ENCODE results near the gene FNTB.

The FNTB gene

DNA sequence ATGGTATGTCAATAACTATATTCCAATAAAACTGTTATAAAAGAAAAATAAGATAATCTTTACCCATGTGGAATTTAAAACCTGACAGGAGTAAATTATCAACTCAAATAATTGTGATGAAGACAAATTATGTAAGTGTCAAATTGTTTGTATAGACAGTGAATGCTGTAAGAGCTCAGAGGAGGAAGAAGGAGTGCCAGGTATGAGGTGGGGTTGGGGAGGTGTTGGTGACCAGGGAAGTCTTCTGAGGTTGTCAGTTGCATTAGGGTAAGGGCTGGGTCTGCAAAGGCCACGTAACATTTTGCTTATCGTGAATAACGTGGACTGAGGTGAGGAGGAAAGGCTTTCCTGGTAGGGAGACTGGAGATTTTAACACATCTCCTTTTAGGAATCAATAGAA lies 118.1 kb downstream of the FNTB start:
- no peak for DNase-seq
- Histone ChIP-seq H3K4me3 (ENCODE audit: low read depth, low read length) (no peak overlapping the region), H3K27me3 (ENCODE audit: insufficient read depth, low read depth, severe bottlenecking) (no peaks in the 10 kb centered on the region), H3K9me3 (ENCODE audit: severe bottlenecking) (no peaks in the 10 kb centered on the region), H3K27ac (no peak overlapping the region), H3K36me3 (peaks cover 13% of the 10 kb centered on the region)
- TF ChIP-seq, protein P1, sequence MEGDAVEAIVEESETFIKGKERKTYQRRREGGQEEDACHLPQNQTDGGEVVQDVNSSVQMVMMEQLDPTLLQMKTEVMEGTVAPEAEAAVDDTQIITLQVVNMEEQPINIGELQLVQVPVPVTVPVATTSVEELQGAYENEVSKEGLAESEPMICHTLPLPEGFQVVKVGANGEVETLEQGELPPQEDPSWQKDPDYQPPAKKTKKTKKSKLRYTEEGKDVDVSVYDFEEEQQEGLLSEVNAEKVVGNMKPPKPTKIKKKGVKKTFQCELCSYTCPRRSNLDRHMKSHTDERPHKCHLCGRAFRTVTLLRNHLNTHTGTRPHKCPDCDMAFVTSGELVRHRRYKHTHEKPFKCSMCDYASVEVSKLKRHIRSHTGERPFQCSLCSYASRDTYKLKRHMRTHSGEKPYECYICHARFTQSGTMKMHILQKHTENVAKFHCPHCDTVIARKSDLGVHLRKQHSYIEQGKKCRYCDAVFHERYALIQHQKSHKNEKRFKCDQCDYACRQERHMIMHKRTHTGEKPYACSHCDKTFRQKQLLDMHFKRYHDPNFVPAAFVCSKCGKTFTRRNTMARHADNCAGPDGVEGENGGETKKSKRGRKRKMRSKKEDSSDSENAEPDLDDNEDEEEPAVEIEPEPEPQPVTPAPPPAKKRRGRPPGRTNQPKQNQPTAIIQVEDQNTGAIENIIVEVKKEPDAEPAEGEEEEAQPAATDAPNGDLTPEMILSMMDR (IDR thresholded peaks at IDR 0.05; ENCODE audit: low read depth, low read length), result no peak

- Histone ChIP-seq H3K36me3 (no peaks in the 10 kb centered on the region), H3K27me3 (ENCODE audit: insufficient read depth, low read depth, severe bottlenecking) (no peaks in the 10 kb centered on the region), H3K4me3 (ENCODE audit: low read depth, low read length) (no peak overlapping the region), H3K27ac (no peak overlapping the region), H3K9me3 (ENCODE audit: severe bottlenecking) (no peaks in the 10 kb centered on the region)
- DNase-seq, result no peak
- TF ChIP-seq, protein P1 (IDR thresholded peaks at IDR 0.05; ENCODE audit: low read depth, low read length), result no peak
Measured at GRCh38 chr14:65106316-65106715, 119.6 kb downstream of the FNTB start.

DNA sequence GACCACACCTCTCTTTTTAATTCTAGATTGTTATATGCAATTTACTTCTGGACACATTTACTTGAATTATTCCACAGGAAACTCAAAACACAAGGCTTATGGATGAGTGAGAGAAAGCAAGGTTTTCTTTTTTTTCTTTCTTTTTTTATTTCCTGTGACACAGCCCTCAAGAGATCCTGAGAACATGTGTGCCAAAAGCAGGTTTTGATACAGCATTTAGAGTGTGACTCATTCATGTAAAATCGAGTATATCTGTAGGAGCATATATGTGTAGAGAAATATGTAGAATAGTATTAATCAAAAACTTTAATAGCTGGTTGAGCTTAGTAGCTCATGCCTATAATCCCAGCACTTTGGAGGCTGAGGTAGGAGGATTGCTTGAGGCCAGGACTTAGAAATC lies 120.0 kb downstream of the FNTB start:
- Histone ChIP-seq H3K27ac (no peak overlapping the region), H3K27me3 (ENCODE audit: insufficient read depth, low read depth, severe bottlenecking) (no peaks in the 10 kb centered on the region), H3K36me3 (no peaks in the 10 kb centered on the region), H3K9me3 (ENCODE audit: severe bottlenecking) (no peaks in the 10 kb centered on the region), H3K4me3 (ENCODE audit: low read depth, low read length) (no peak overlapping the region)
- DNase-seq, result no peak
- TF ChIP-seq, protein P1 (IDR thresholded peaks at IDR 0.05; ENCODE audit: low read depth, low read length), result no peak

DNA sequence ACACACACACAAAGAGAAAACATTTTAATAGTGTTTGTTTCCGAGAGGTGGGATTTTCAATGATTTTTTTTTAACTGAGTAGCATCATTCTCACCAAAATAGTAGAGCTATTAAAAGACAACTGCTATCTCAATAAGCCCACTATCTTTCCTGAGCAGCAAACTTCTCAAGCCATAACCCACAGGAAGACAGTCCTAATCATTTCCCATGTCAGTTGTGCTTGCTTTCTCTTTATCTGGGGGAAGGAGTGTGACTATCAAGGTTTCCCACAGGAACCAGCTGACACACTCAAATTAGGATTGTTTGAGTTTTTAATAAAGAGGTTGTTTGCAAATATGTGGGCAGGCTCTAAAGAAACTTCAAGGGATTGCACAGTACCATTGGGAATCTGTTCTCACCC lies 120.5 kb downstream of the FNTB start:
- Histone ChIP-seq H3K27me3 (ENCODE audit: insufficient read depth, low read depth, severe bottlenecking) (no peaks in the 10 kb centered on the region), H3K36me3 (no peaks in the 10 kb centered on the region), H3K27ac (no peak overlapping the region), H3K4me3 (ENCODE audit: low read depth, low read length) (no peak overlapping the region), H3K9me3 (ENCODE audit: severe bottlenecking) (no peaks in the 10 kb centered on the region)
- TF ChIP-seq, protein P1 (IDR thresholded peaks at IDR 0.05; ENCODE audit: low read depth, low read length), result no peak
- no peak for DNase-seq

- Histone ChIP-seq H3K27me3 (ENCODE audit: insufficient read depth, low read depth, severe bottlenecking) (no peaks in the 10 kb centered on the region), H3K36me3 (no peaks in the 10 kb centered on the region), H3K9me3 (ENCODE audit: severe bottlenecking) (no peaks in the 10 kb centered on the region), H3K4me3 (ENCODE audit: low read depth, low read length) (no peak overlapping the region), H3K27ac (no peak overlapping the region)
- TF ChIP-seq, protein P1 (IDR thresholded peaks at IDR 0.05; ENCODE audit: low read depth, low read length), result no peak
- no peak for DNase-seq
Measured at GRCh38 chr14:65109357-65109756, 122.7 kb downstream of the FNTB start.

GRCh38 chr14:65110525-65110924 lies 123.8 kb downstream of the FNTB start:
- Histone ChIP-seq H3K27me3 (ENCODE audit: insufficient read depth, low read depth, severe bottlenecking) (no peaks in the 10 kb centered on the region), H3K4me3 (ENCODE audit: low read depth, low read length) (no peak overlapping the region), H3K36me3 (no peaks in the 10 kb centered on the region), H3K9me3 (ENCODE audit: severe bottlenecking) (no peaks in the 10 kb centered on the region), H3K27ac (no peak overlapping the region)
- no peak for DNase-seq
- TF ChIP-seq, protein P1 (IDR thresholded peaks at IDR 0.05; ENCODE audit: low read depth, low read length), result no peak

Measured in WERI-Rb-1 (cell line).